Neural cell (in vitro differentiated cells): ENCODE results near the gene GRIN3B. TPM values are rescaled to one million over a fixed set of nuclear protein-coding genes. Genes with fewer than 3 reads are reported as not detected.

Experiments
- H2AFZ ChIP-seq: fragments of 200-600, 300-800 bp; sonication (generic), shearing (Covaris generic); 2 replicates; pipeline ENCODE4 v1.6.0; 2014; ENCODE audit warnings: low read depth, mild to moderate bottlenecking, antibody characterized with exemption, low read length, moderate library complexity
- H3F3A ChIP-seq: fragments of 200-600 bp; shearing (Covaris generic); 2 replicates; pipeline ENCODE4 v1.6.1; 2016; ENCODE audit warnings: mild to moderate bottlenecking, moderate library complexity, mixed read lengths, antibody characterized with exemption, low read length; ENCODE audit not compliant: insufficient read depth, poor library complexity, severe bottlenecking
- H3K27ac ChIP-seq: fragments of 200-600, 300-800 bp; sonication (generic), shearing (Covaris generic); 2 replicates; pipeline ENCODE4 v1.5.1; 2014; ENCODE audit warnings: mild to moderate bottlenecking, low read length, moderate library complexity
- H3K27me3 ChIP-seq: fragments of 300-800, 200-600 bp; sonication (generic), shearing (Covaris generic); 2 replicates; pipeline ENCODE4 v1.6.0; 2014; ENCODE audit warnings: mild to moderate bottlenecking, low read depth, low read length, moderate library complexity; ENCODE audit not compliant: insufficient read depth
- H3K36me3 ChIP-seq: fragments of 300-800, 200-600 bp; sonication (generic), shearing (Covaris generic); 2 replicates; pipeline ENCODE4 v1.5.1; 2014; ENCODE audit warnings: mild to moderate bottlenecking, antibody characterized with exemption, low read length, moderate library complexity; ENCODE audit not compliant: insufficient read depth
- H3K4me2 ChIP-seq: fragments of 300-800, 200-600 bp; sonication (generic), shearing (Covaris generic); 2 replicates; pipeline ENCODE4 v1.6.0; 2014; ENCODE audit warnings: mild to moderate bottlenecking, low read length
- H3K4me3 ChIP-seq: fragments of 300-800, 200-600 bp; sonication (generic), shearing (Covaris generic); 2 replicates; pipeline ENCODE4 v1.5.1; 2014; ENCODE audit warnings: mild to moderate bottlenecking, low read length, moderate library complexity
- H3K79me2 ChIP-seq: fragments of 200-600 bp; shearing (Covaris generic); replicated peaks from 2 replicates; pipeline ENCODE4 v1.6.0; 2014; ENCODE audit warnings: mild to moderate bottlenecking, low read length, moderate library complexity; ENCODE audit not compliant: insufficient read depth
- H3K9ac ChIP-seq: fragments of 300-800, 200-600 bp; sonication (generic), shearing (Covaris generic); 2 replicates; pipeline ENCODE4 v1.6.1; 2016; ENCODE audit warnings: mild to moderate bottlenecking, low read length, mixed read lengths
- H3K9me2 ChIP-seq: fragments of 200-600 bp; shearing (Covaris generic); 2 replicates; pipeline ENCODE4 v1.6.1; 2016; ENCODE audit warnings: mild to moderate bottlenecking, low read length, mixed read lengths; ENCODE audit not compliant: insufficient read depth
- H3K9me3 ChIP-seq: fragments of 200-600, 300-800 bp; sonication (generic), shearing (Covaris generic); 2 replicates; pipeline ENCODE4 v1.6.1; 2016; ENCODE audit warnings: mild to moderate bottlenecking, mixed run types, low read length, moderate library complexity, mixed read lengths
- H4K20me1 ChIP-seq: fragments of 200-600 bp; shearing (Covaris generic); 2 replicates; pipeline ENCODE4 v1.6.1; 2016; ENCODE audit warnings: mild to moderate bottlenecking, mixed run types; ENCODE audit not compliant: insufficient read depth
- EP300 ChIP-seq: fragments of 450-650 bp; conservative IDR thresholded peaks from 2 replicates; pipeline ENCODE4 v1.6.1; 2014; ENCODE audit warnings: antibody characterized with exemption, mild to moderate bottlenecking, moderate library complexity; ENCODE audit not compliant: poor library complexity, severe bottlenecking
- EZH2 ChIP-seq: fragments of 200-600, 300-800 bp; shearing (Covaris generic), sonication (generic); IDR thresholded peaks from 2 replicates; pipeline ENCODE4 v1.6.1; 2014; ENCODE audit warnings: antibody characterized with exemption, low read length, borderline replicate concordance, mild to moderate bottlenecking; ENCODE audit not compliant: insufficient read depth, poor library complexity, severe bottlenecking
- MXI1 ChIP-seq: fragments of 450-650 bp; conservative IDR thresholded peaks from 2 replicates; pipeline ENCODE4 v1.6.1; 2014; ENCODE audit warnings: antibody characterized with exemption, mild to moderate bottlenecking; ENCODE audit not compliant: poor library complexity, severe bottlenecking
- POLR2AphosphoS5 ChIP-seq: IDR thresholded peaks from 2 replicates; pipeline ENCODE4 v1.6.1; 2012
- RAD21 ChIP-seq: fragments of 450-650 bp; conservative IDR thresholded peaks from 2 replicates; pipeline ENCODE4 v1.6.1; 2014; ENCODE audit warnings: antibody characterized with exemption, mild to moderate bottlenecking, moderate library complexity
- SMC3 ChIP-seq: fragments of 450-650 bp; conservative IDR thresholded peaks from 2 replicates; pipeline ENCODE4 v1.6.1; 2014; ENCODE audit warnings: antibody characterized with exemption, mild to moderate bottlenecking, moderate library complexity; ENCODE audit not compliant: poor library complexity
- TAF1 ChIP-seq: IDR thresholded peaks from 2 replicates; pipeline ENCODE4 v1.6.1; 2012; ENCODE audit warnings: low read depth
- polyA plus RNA-seq: library from polyadenylated mRNA; depleted of rRNA; stranded (reverse); fragments of >200 nt; gene quantifications from 2 replicates; pipeline ENCODE4 v1.2.3, GENCODE V29; 2014
- TF ChIP-seq, protein P1 (sequence below): fragments of 450-650 bp; IDR thresholded peaks from 2 replicates; pipeline ENCODE4 v1.5.1; 2014; ENCODE audit warnings: antibody characterized with exemption, mild to moderate bottlenecking, moderate library complexity; ENCODE audit not compliant: poor library complexity, severe bottlenecking
- TF ChIP-seq, protein P2 (sequence below): IDR thresholded peaks from 2 replicates; pipeline ENCODE4 v1.6.1; 2012; ENCODE audit warnings: borderline replicate concordance

Gene GRIN3B
- polyA plus RNA-seq, 1 donor from 2014 or later: 0.46 TPM

DNA sequence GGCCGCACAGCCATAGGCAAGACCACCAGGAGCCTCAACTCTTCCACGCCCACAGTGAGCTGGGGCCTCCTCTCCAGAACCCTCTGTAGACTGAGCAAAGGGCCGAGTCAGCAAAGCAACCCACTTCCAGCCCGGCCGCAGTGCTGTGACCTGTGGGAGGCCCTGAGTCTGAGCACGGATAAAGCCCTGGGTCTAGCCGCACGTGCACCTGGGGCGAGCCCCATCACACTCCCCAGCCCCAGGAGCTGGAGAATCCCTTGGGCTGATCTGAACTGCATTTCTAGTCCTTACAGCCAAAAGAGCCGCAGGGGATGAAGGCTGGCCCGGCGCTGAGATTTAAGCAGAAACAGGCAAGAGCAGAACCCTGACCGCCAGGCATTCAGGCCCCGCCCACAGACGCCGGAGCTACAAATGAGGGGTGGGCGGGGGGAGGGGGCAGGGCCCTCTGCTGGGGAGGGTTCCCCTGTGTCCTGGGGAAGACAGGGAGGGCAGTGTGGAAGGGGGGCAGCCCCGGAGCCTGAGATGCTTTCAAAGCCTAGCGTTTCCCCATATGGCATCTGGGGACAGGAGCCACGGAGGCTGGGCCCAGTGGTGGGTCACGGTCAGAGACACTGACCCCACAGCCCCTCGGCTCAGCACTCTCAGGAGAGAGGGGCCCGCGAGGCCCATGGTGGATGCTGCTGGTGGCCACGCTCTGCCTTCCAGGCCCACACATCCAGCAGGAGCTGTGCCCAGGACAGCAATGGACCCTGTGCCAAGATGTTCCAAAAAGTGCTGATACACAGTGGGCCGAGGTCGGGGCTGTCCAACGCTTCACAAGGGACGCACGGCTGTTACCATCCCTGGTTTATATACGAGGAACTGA is 15.8 kb downstream of the GRIN3B start:
- H3F3A ChIP-seq: no peaks in the 10 kb centered on the region
- peaks cover 43% of the 10 kb centered on the region for H3K79me2 ChIP-seq
- H3K9ac ChIP-seq: no peak overlapping the region
- no peaks in the 10 kb centered on the region for H3K9me2 ChIP-seq
- H3K4me2 ChIP-seq: no peak overlapping the region
- TF ChIP-seq, protein P1, sequence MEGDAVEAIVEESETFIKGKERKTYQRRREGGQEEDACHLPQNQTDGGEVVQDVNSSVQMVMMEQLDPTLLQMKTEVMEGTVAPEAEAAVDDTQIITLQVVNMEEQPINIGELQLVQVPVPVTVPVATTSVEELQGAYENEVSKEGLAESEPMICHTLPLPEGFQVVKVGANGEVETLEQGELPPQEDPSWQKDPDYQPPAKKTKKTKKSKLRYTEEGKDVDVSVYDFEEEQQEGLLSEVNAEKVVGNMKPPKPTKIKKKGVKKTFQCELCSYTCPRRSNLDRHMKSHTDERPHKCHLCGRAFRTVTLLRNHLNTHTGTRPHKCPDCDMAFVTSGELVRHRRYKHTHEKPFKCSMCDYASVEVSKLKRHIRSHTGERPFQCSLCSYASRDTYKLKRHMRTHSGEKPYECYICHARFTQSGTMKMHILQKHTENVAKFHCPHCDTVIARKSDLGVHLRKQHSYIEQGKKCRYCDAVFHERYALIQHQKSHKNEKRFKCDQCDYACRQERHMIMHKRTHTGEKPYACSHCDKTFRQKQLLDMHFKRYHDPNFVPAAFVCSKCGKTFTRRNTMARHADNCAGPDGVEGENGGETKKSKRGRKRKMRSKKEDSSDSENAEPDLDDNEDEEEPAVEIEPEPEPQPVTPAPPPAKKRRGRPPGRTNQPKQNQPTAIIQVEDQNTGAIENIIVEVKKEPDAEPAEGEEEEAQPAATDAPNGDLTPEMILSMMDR: no peak
- TF ChIP-seq TAF1: no peak
- no peak for TF ChIP-seq POLR2AphosphoS5
- TF ChIP-seq EZH2: no peak
- TF ChIP-seq EP300: no peak
- TF ChIP-seq, protein P2, sequence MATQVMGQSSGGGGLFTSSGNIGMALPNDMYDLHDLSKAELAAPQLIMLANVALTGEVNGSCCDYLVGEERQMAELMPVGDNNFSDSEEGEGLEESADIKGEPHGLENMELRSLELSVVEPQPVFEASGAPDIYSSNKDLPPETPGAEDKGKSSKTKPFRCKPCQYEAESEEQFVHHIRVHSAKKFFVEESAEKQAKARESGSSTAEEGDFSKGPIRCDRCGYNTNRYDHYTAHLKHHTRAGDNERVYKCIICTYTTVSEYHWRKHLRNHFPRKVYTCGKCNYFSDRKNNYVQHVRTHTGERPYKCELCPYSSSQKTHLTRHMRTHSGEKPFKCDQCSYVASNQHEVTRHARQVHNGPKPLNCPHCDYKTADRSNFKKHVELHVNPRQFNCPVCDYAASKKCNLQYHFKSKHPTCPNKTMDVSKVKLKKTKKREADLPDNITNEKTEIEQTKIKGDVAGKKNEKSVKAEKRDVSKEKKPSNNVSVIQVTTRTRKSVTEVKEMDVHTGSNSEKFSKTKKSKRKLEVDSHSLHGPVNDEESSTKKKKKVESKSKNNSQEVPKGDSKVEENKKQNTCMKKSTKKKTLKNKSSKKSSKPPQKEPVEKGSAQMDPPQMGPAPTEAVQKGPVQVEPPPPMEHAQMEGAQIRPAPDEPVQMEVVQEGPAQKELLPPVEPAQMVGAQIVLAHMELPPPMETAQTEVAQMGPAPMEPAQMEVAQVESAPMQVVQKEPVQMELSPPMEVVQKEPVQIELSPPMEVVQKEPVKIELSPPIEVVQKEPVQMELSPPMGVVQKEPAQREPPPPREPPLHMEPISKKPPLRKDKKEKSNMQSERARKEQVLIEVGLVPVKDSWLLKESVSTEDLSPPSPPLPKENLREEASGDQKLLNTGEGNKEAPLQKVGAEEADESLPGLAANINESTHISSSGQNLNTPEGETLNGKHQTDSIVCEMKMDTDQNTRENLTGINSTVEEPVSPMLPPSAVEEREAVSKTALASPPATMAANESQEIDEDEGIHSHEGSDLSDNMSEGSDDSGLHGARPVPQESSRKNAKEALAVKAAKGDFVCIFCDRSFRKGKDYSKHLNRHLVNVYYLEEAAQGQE: no peak
- TF ChIP-seq MXI1: no peak
- TF ChIP-seq RAD21: no peak
- TF ChIP-seq SMC3: no peak
- no peaks in the 10 kb centered on the region for H3K36me3 ChIP-seq
- no peak overlapping the region for H3K27ac ChIP-seq
- peaks cover 12% of the 10 kb centered on the region for H4K20me1 ChIP-seq
- no peaks in the 10 kb centered on the region for H3K27me3 ChIP-seq
- H2AFZ ChIP-seq: no peak overlapping the region
- no peaks in the 10 kb centered on the region for H3K9me3 ChIP-seq
- no peak overlapping the region for H3K4me3 ChIP-seq

DNA sequence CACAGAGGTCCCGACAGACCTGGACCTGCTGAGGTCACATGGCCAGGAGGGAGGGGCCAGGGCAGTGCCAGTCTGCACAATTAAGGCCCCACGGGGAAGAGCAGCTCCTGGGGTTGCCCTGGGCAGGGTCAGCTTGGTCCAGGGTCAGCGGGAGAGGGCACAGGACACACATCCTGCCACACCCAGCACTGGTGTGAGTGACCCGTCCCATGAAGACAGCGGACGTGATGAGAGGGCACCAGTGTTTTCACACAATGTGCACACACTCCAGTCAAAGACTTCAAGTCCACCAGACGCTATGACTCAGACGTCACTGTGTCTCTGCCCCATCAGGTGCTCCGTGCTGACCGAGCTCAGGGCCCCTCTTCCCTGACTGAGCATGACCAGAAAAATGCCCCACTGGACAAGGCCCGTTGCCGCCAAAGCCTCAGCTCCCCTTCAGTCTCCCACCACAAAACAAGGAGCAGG is 16.5 kb downstream of the GRIN3B start:
- H3K4me3 ChIP-seq: no peak overlapping the region
- H2AFZ ChIP-seq: no peak overlapping the region
- no peak overlapping the region for H3K4me2 ChIP-seq
- H3K9me3 ChIP-seq: no peaks in the 10 kb centered on the region
- no peak overlapping the region for H3K27ac ChIP-seq
- H3K9me2 ChIP-seq: no peaks in the 10 kb centered on the region
- no peak overlapping the region for H3K9ac ChIP-seq
- H3K36me3 ChIP-seq: no peaks in the 10 kb centered on the region
- TF ChIP-seq, protein P1: no peak
- TF ChIP-seq EZH2: no peak
- no peak for TF ChIP-seq EP300
- TF ChIP-seq TAF1: no peak
- TF ChIP-seq SMC3: no peak
- no peak for TF ChIP-seq MXI1
- no peak for TF ChIP-seq POLR2AphosphoS5
- TF ChIP-seq, protein P2: no peak
- TF ChIP-seq RAD21: no peak
- H3K79me2 ChIP-seq: peaks cover 43% of the 10 kb centered on the region
- no peaks in the 10 kb centered on the region for H3K27me3 ChIP-seq
- H3F3A ChIP-seq: no peaks in the 10 kb centered on the region
- peaks cover 12% of the 10 kb centered on the region for H4K20me1 ChIP-seq
